Stimulated activated CD4-positive, alpha-beta T cell treated with anti-CD3 and anti-CD28 coated beads, Interleukin-4, amount 100 ng/mL, for 4 hours (primary cell): ENCODE data around the gene MARCO.

Experiments
- DNase-seq, 2 experiments: peaks; one replicate each; pipeline ENCODE4 v3.0.0-alpha.2; 2020

Gene MARCO, protein sequence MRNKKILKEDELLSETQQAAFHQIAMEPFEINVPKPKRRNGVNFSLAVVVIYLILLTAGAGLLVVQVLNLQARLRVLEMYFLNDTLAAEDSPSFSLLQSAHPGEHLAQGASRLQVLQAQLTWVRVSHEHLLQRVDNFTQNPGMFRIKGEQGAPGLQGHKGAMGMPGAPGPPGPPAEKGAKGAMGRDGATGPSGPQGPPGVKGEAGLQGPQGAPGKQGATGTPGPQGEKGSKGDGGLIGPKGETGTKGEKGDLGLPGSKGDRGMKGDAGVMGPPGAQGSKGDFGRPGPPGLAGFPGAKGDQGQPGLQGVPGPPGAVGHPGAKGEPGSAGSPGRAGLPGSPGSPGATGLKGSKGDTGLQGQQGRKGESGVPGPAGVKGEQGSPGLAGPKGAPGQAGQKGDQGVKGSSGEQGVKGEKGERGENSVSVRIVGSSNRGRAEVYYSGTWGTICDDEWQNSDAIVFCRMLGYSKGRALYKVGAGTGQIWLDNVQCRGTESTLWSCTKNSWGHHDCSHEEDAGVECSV

DNA sequence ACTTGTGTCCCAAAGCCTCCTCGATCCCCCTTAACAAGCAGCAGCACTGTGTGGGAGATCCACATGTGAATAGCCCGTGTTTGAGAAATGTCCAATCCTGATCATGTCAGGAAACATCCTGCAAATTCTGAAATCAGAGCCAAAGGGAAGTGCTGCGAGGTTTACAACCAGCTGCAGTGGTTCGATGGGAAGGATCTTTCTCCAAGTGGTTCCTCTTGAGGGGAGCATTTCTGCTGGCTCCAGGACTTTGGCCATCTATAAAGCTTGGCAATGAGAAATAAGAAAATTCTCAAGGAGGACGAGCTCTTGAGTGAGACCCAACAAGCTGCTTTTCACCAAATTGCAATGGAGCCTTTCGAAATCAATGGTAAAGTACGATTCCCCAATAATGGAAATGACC lies at the start of gene MARCO:
MARCO (plus strand) TSS at position 164 of the 400 bp plus-strand sequence; CDS start at position 271, 107 bp downstream.
- no peak for DNase-seq

DNA sequence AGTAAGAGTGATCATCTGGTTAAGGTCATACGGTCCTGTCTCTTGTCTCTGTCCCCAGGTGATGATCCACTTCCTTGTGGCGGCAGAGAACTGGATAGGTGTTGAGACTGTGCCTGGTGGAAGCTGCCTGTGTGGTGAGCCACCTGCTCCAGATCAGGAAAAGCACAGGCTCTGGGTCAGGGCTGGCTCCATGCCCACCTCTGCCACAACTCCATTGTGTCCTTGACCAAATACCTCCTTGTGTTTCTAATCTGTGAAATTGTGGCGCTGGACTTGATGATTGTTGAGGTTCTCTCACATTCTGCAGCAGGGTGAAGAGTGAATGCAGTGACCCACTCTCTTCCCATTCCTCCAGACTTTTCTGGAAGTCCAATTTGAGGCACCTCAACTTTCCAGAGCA lies 48.9 kb upstream of the MARCO start:
- DNase-seq: no peak

DNA sequence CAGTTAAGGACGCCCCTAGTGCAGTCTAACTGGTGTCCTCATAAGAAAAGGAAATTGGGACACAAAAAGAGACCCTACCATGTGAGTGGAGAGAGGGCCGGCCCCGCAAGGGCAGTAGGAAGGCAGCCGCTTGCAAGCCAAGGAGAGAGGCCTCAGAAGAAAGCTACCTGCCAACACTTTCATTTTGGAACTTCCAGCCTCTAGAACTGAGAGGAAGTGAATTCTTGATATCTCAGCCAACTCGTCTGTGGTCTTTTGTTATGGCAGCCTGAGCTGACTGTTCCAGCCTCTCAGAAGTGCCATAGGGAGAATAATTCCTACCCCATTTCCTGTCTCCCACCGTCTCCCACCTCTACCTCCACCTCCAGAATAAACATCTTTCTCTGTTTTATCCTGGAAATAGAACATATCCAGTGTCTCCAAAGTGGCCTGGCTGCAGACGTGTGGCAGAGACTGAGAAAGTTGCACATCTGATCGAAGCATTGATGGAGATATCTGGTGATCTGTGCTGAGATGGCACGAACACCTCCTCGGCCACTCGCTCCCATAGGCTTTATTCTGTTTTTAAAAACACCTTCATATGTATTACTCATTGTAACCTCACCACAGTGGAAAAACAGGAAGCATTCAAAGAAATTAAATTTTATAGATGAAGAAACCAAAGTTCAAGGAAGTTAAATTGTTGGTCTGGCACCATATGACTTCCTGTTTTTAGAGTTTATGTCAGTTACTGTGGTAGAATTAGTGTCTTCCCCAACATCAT lies 39.5 kb upstream of the MARCO start:
- no peak for DNase-seq

GRCh38 chr2:118903029-118903351 lies 39.0 kb upstream of the MARCO start:
- DNase-seq: no peak

DNA sequence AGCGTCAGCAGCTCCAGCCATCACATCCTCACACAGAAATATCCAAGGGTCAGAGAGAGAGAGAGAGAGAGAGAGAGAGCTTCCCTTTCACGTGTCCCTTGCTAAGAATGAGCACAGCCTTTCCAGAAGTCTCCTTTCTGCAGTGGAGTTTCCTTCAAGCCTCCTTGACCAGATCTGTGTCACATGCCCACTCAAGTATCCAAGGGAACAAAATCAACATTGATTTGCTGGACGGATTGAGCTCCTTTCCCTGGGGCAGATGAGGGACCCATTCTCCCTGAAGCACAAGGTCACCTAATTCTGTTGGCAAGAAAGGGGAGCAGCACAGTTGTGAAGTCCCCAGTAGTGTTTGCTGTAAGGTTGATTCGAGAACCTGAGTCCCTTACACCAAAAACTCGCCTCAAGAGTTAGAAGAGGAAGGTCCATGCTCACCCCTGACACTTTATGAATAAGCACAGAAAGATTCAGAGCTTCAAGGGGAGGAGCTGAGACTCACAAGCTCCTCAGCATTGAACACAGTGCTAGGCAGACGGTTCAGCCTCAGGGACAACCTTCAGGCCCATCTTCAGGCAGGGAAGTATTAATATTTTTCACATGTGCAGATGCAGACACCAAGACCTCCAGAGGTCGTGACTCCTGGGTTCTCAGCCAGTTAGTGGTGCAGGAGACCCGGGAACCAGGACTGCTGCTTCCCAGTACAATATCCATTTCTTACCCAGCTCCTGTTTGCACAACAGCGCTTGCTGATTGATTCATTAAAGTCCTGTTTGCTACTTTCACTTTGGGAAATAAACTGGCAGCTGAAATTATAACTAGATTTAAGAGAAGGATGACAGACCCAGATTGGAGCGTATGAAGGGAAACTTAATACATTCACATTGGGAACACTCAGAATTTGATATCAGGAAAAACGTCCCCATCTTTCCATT lies 38.2 kb upstream of the MARCO start:
- no peak for DNase-seq

DNA sequence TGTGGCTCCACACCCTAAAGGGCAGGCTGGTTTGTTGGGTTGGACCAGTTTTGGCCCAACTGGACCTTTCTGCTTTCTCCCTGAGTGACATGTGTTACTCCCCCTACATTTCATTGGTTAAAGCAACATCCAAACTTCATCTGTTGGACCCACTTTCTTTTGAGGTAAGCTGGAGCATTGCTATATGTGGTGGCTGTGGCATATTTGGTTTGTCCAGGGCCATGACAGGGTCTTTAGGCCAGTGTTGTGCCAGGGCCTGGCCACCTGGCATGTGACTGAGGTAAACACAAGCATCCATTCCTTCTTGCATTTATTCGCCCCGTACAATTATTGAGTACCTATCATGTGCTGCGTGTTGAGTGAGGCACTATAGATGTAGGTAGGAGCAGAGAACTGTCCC lies 36.8 kb upstream of the MARCO start:
- no peak for DNase-seq

- DNase-seq: no peak
Observed at GRCh38 chr2:118906186-118906585, 35.8 kb upstream of the MARCO start.

DNA sequence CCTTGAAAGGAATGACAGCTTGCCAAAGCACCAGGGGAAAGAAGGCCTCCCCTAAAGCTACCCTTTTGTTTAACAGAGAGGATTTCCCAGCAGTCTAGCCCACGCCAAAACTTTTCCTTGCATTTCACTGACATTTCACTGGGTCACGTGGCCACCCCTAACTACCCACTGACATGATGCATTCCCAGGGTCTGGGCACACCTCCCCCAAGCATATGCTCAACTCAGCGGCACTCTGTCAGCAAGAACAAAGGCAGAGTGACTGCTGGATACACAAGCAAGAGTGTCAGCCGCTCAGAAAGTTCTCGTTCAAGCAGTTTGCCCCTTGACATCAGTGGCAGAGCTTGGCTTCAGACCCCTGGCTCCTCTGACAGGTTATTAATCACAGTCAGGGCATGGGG lies 34.2 kb upstream of the MARCO start:
- DNase-seq: no peak

GRCh38 chr2:118909191-118909590 lies 32.8 kb upstream of the MARCO start:
- DNase-seq: no peak

- DNase-seq: no peak
Observed at GRCh38 chr2:118911166-118911856, 30.7 kb upstream of the MARCO start.

DNA sequence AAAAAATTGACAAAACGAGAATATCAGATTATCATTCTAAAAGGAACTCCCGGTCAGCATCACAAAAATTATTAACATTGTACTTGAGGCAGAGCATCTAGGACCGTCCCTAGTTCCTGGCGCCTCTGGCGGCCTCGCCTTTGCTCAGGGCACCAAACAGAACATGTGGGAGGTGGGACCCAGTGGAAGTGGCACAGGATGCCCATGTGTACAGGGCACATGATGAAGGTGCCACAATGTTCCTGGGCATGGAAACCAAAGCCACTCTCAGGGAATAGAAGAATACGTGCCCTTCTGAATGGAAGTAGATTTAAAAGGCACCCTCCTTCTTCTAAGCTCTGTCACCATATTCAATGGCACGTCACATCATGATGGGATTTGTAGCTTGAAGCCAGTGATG lies 30.1 kb upstream of the MARCO start:
- no peak for DNase-seq

- DNase-seq: no peak
Observed at GRCh38 chr2:118913131-118913802, 28.7 kb upstream of the MARCO start.

GRCh38 chr2:118913803-118914645 lies 28.0 kb upstream of the MARCO start:
- no peak for DNase-seq

DNA sequence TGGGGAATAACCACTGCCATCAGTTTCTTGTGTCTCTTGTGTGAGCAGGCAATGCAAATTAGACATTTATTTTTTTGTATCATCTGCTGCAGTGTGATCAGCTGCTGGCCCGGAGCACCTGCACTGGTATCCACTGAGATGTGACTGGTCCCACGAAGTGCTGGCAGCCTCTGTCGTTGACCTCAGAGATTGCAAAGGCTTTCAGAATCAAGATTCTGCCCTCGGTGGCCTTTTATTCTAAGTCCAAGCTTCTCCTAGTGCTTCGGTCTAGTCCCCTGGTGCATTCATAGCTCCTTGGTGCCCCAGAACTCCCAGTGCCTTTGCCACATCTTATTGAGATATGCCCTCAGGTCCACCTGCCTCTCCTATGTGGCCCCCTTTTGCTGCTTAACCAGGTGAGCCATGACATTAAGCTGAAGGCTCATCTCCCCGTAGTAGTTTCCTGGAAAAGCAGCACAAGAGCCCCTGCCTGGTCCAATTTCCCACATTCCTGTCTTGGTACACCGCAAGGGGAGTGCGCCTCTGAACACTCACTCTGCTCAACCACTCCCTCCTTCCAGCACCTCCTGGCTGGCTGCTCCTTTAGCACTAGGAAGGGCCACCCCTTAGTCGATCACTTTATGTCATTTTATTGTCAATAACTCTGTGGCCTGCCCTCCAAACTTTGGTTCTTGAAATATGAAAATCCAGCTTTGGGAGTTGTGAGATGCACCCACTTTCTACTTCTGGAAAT lies 27.1 kb upstream of the MARCO start:
- DNase-seq: no peak

- DNase-seq: no peak
Observed at GRCh38 chr2:118918017-118918416, 24.0 kb upstream of the MARCO start.

GRCh38 chr2:118921646-118922045 lies 20.3 kb upstream of the MARCO start:
- DNase-seq: no peak

DNA sequence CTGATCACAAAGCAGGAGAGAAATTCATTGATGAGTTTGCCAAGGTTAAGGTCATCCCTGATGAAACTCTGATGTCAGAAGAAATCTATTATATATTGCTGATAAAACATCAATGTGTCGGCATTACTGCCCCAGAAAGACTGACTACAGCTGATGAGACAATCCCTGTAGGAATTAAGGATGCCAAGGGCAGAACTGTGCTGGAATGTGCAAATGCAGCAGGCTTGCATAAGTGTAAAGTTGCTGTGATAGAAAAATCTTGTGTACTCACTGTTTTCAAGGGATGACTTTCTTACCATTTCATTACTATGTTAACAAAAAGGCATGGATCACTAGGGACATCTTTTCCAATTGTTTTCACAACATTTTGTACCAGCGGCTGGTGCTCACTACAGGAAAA lies 19.7 kb upstream of the MARCO start:
- no peak for DNase-seq

DNA sequence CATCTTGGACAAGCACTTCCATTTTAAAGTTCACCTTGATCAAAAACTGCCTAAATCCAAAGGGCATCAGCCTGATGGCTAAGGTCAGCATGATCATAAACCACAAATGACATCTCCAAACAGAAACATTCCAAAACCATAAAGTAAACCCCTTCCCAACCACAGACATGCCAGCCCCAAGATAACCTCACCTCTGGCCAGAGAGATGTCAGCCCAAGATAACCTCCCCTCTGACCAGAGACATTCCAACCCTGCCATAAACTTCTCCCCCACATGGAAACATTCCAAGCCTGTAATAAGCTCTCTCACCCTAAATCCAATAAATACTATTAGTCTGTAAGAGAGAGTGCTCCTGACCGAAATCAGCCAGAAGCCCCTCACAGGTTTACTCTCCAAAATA lies 18.6 kb upstream of the MARCO start:
- no peak for DNase-seq

- no peak for DNase-seq
Observed at GRCh38 chr2:118925476-118925875, 16.5 kb upstream of the MARCO start.

DNA sequence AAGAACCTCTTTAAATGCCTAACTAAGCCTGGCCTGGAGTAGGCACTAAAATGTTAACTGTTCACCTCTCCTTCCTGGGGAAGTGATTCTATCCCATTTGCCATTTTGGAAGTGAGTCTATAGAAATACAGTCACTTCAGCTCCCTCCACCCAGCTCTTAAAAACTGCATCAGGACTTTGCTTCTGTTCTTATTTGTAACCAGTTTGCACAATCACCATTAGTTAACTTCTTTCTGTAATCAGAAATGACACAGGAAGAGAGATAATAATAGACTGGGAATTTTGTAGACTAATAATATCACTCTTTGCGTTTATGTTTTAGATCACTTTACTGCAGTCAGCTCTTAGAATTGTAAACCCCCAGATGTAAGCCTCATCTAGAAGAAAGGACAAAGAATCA lies 16.0 kb upstream of the MARCO start:
- DNase-seq: no peak
